ENCODE data around the gene ALG12. TPM values are rescaled to one million over a fixed set of nuclear protein-coding genes. Genes with fewer than 3 reads are reported as not detected.

The ALG12 gene
- total RNA-seq, 2 donors from 2014 or later, result 13.7 to 15.4 TPM

DNA sequence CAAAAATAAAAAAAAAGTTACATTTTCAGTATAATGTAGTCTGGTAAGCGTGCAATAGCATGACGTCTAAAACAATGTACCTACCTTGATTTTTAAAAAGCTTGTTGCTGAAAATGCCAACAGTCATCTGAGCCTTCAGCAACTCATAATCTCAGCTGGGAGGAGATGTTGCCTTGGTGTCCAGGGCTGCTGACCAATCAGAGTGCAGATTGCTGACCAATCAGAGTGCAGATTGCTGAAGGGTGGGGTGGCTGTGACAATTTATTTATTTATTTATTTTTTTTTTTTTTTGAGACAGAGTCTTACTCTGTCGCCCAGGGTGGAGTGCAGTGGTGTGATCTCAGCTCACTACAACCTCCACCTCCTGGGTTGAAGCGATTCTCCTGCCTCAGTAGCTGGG, 46.8 kb downstream of the ALG12 start:
- ATAC-seq, result no peak
- no peak overlapping the region for H3K4me3 Mint-ChIP-seq
- peaks cover 52% of the 10 kb centered on the region for H3K4me1 Mint-ChIP-seq
- H3K36me3 Mint-ChIP-seq (ENCODE audit: low read depth), result no peaks in the 10 kb centered on the region
- peak overlapping the region; percentile 34 for H3K27ac Mint-ChIP-seq
- no peak for DNase-seq
- no peaks in the 10 kb centered on the region for H3K27me3 Mint-ChIP-seq
- H3K9me3 ChIP-seq (ENCODE audit: control insufficient read depth, low read length, poor library complexity, severe bottlenecking), result no peaks in the 10 kb centered on the region

DNA sequence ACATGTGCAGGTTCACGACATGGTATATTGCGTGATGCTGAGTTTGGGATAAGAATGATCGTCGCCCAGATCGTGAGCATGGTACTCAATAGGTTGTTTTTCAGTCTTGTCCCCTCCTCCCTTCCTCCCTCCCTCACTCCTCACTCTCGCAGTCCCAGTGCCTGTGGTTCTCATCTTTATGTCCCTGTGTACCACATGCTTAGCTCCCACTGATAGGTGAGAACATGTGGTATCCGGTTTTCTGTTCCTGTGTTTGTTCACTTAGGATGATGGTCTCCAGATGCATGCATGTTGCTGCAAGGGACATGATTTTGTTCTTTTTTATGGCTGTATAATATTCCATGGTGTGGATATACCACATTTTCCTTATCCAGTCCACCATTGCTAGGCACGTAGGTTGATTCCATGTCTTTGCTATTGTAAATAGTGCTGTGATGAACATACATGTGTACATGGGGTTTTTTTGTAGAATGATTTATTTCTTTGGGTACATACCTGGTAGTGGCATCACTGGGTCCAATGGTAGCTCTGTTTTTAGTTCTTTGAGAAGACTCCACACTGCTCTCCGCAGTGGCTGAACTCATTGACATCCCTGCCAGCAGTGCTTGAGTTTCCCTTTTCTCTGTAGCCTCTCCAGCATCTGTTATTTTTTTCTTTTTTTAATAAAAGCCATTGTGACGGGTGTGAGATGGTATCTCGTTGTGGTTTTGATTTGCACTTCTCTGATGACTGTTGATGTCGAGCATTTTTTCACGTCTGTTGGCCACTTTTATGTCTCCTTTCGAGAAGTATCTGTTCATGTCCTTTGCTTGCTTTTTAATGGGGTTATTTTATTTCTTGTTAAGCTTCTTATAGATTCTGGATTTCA, 48.2 kb downstream of the ALG12 start:
- no peaks in the 10 kb centered on the region for H3K27me3 Mint-ChIP-seq
- peaks cover 48% of the 10 kb centered on the region for H3K4me1 Mint-ChIP-seq
- no peaks in the 10 kb centered on the region for H3K36me3 Mint-ChIP-seq (ENCODE audit: low read depth)
- H3K27ac Mint-ChIP-seq, result peak overlapping the region; percentile 70
- H3K9me3 ChIP-seq (ENCODE audit: control insufficient read depth, low read length, poor library complexity, severe bottlenecking), result no peaks in the 10 kb centered on the region
- ATAC-seq (peak; percentile 81), DNase-seq (no peak)
- peak overlapping the region; percentile 46 for H3K4me3 Mint-ChIP-seq

DNA sequence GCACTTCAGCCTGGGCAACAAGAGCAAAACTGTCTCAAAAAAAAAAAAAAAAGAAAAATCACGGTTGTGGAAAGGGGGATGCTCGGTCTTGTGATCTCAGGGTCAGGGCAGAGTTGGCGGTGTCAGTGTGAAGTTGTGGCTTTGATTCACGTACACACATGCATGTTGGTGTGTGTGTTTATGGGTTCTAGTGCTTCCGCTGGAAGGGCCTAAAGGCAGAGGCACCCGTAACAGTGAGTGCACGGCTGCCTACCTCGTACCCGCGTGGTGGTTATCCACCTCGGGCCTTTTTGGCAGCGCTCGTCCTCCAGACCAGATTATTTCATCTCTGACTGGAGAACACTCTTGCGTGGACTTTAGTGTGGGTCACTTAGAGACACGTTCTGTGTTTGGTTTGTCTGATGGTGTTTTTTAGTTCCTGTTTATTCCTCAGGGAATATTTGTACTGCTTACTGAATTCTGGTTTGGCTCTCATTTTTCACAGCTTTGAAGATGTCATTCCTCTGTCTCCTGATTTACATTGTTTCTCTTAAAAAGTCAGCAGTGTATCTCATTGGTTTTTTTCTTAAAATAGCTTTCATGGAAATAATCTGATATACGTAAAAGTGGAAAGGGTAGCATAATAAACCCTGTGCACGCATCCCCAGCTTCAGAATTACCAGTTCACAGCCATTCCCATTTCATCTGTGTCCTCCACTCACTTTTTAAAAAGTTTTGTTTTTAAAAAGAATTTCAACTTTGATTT, 49.0 kb downstream of the ALG12 start:
- Mint-ChIP-seq H3K4me3 (peak overlapping the region; percentile 46), H3K27me3 (no peaks in the 10 kb centered on the region), H3K36me3 (ENCODE audit: low read depth) (no peaks in the 10 kb centered on the region), H3K27ac (peak overlapping the region; percentile 95), H3K4me1 (peaks cover 49% of the 10 kb centered on the region)
- no peak for DNase-seq
- no peak for ATAC-seq
- no peaks in the 10 kb centered on the region for H3K9me3 ChIP-seq (ENCODE audit: control insufficient read depth, low read length, poor library complexity, severe bottlenecking)

DNA sequence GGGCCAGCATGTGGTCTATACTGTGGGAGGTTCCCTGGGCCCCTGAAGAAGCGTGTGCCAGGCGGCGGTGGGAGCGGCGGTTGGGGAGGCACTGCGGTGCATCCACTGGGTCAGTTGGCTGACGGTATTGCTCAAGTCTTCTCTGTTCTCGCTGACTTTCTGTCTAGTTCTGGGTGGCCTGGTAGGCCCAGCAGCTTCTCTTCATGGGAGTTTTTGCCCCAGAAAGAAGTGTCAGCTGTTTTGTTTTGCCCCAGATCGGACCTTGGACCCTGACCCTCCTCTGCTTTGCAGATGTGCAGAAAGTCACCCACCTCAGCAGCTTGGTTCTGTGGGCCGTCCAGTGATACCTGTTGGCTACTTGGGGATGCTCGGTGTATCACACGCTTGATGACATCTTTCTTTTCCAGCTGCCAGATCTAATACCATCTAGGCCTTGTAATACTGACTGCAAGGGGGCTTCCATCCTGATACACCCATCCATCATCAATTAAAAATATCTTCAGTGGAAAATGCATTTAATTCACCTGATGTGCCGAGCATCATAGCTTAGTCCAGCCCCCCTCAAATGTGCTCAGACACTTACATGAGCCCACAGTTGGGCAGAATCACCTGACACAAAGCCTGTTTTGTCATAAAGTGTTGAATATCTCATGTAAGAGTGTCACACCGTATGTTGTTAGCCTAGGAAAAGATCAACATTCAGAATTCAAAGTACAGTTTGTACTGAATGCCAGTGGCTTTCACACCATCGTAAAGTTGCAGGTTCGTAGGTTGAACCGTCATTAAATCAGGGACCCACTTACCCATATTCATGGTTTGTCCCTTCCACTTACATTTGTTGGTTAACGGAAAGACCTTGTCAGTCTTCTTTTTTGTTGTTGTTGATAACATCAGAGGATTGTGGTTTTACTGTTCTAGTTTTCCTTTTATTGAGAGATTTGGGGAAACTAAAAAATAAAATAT, 50.7 kb downstream of the ALG12 start:
- Mint-ChIP-seq H3K27ac (peak overlapping the region; percentile 95), H3K27me3 (no peaks in the 10 kb centered on the region), H3K4me1 (peaks cover 52% of the 10 kb centered on the region), H3K4me3 (peak overlapping the region; percentile 83), H3K36me3 (ENCODE audit: low read depth) (no peaks in the 10 kb centered on the region)
- DNase-seq (no peak), ATAC-seq (peak; percentile 68)
- H3K9me3 ChIP-seq (ENCODE audit: control insufficient read depth, low read length, poor library complexity, severe bottlenecking), result no peaks in the 10 kb centered on the region

DNA sequence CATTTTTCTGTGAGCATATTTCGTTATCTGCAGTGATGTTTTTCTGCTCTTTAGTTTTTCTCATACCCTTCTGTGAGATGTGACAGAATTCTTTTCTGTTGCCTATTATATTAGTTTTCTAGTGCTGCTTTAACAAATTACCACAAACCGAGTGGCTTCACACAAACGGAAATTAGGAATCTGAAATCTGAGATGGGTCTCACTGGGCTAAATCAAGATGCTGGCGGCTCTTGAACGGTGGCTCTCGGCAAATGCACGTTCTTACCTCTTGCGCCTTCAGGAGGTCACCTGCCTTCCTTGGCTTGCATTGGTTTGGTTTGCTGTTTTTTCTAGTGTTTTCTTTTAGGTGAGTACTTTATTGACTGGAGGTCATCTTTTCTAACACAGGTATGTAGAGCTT, 51.6 kb downstream of the ALG12 start:
- peak overlapping the region; percentile 95 for H3K27ac Mint-ChIP-seq
- ATAC-seq (no peak), DNase-seq (no peak)
- no peaks in the 10 kb centered on the region for H3K36me3 Mint-ChIP-seq (ENCODE audit: low read depth)
- no peaks in the 10 kb centered on the region for H3K27me3 Mint-ChIP-seq
- H3K4me1 Mint-ChIP-seq, result peaks cover 53% of the 10 kb centered on the region
- H3K4me3 Mint-ChIP-seq, result peak overlapping the region; percentile 83
- H3K9me3 ChIP-seq (ENCODE audit: control insufficient read depth, low read length, poor library complexity, severe bottlenecking), result no peaks in the 10 kb centered on the region

DNA sequence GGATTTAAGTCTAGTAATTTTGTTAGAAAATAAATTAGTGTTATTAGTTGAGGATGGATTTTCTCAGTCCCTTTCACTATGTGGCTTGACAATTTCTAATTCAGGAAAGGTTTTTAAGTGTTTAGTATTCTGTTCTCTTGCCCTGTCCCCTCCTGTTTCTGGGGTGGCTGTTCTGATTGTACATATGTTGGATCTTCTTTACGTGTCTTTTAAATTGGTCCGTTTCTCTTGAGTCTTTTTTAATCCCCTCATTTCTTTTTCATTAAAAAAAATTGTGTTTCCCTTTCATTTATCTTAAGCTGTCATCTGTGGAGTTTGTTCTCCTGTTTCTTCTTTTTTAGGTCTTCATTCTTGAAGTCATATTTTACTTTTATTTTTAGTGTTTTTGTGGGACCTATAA, 52.1 kb downstream of the ALG12 start:
- H3K4me1 Mint-ChIP-seq, result peaks cover 54% of the 10 kb centered on the region
- no peaks in the 10 kb centered on the region for H3K9me3 ChIP-seq (ENCODE audit: control insufficient read depth, low read length, poor library complexity, severe bottlenecking)
- DNase-seq (no peak), ATAC-seq (no peak)
- H3K4me3 Mint-ChIP-seq, result no peak overlapping the region
- H3K27me3 Mint-ChIP-seq, result no peaks in the 10 kb centered on the region
- peak overlapping the region; percentile 95 for H3K27ac Mint-ChIP-seq
- no peaks in the 10 kb centered on the region for H3K36me3 Mint-ChIP-seq (ENCODE audit: low read depth)

DNA sequence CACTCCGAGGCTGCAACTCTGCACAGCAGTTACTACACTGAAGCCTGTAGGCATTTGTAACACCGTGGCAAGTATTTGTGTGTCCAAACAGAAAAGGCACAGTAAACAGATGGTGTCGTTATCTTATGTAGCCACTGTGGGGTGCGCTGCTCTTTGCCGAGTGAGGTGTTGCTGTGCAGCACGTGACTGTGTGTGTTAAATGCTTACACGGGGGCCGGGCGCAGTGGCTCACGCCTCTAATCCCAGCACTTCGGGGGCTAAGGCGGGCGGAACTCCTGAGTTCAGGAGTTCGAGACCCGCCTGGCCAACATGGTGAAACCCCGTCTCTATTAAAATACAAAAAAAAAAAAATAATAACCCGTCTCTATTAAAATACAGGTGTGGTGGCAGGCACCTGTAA, 53.1 kb downstream of the ALG12 start:
- Mint-ChIP-seq H3K36me3 (ENCODE audit: low read depth) (no peaks in the 10 kb centered on the region), H3K4me3 (no peak overlapping the region), H3K4me1 (peaks cover 48% of the 10 kb centered on the region), H3K27ac (no peak overlapping the region), H3K27me3 (no peaks in the 10 kb centered on the region)
- DNase-seq, result no peak
- H3K9me3 ChIP-seq (ENCODE audit: control insufficient read depth, low read length, poor library complexity, severe bottlenecking), result no peaks in the 10 kb centered on the region
- no peak for ATAC-seq

DNA sequence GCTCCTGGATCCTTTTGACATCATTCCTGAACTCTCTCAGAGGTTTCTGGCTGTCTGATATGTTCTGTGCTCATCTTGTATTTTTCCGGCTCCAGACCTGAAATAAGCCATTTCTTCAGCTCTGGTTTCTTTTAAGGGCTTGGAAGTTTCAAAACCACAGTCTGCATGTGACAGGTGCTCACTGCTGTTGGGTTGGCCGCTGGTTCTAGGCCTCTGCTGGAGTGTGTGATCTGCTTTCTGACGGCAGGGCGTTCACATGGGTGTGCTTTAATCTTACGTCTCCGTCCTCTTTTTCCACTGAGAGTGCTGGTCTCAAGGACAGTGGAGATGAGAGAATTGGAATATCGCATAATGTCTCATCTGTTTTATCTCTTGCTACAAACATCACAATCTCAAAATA, 54.3 kb downstream of the ALG12 start:
- DNase-seq (no peak), ATAC-seq (peak; percentile 44)
- H3K9me3 ChIP-seq (ENCODE audit: control insufficient read depth, low read length, poor library complexity, severe bottlenecking), result no peaks in the 10 kb centered on the region
- Mint-ChIP-seq H3K4me1 (peaks cover 42% of the 10 kb centered on the region), H3K27ac (peak overlapping the region; percentile 80), H3K4me3 (peak overlapping the region; percentile 21), H3K36me3 (ENCODE audit: low read depth) (no peaks in the 10 kb centered on the region), H3K27me3 (no peaks in the 10 kb centered on the region)

DNA sequence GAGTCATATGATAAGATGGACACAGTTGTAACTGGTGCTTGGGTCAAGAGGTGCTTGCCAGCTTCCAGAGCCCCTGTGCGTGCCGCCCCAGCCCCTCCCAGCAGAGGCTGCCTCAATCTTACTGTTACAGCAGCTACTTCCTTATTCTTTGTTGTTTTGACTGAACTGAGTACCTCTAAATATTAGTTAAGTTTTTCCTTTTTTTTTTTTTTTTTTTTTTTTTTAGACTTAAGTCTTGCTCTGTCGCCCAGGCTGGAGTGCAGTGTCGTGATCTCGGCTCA, 55.8 kb downstream of the ALG12 start:
- H3K4me1 Mint-ChIP-seq, result peaks cover 36% of the 10 kb centered on the region
- H3K9me3 ChIP-seq (ENCODE audit: control insufficient read depth, low read length, poor library complexity, severe bottlenecking), result no peaks in the 10 kb centered on the region
- no peak overlapping the region for H3K27ac Mint-ChIP-seq
- H3K36me3 Mint-ChIP-seq (ENCODE audit: low read depth), result no peaks in the 10 kb centered on the region
- ATAC-seq, result no peak
- H3K27me3 Mint-ChIP-seq, result no peaks in the 10 kb centered on the region
- no peak for DNase-seq
- H3K4me3 Mint-ChIP-seq, result no peak overlapping the region

DNA sequence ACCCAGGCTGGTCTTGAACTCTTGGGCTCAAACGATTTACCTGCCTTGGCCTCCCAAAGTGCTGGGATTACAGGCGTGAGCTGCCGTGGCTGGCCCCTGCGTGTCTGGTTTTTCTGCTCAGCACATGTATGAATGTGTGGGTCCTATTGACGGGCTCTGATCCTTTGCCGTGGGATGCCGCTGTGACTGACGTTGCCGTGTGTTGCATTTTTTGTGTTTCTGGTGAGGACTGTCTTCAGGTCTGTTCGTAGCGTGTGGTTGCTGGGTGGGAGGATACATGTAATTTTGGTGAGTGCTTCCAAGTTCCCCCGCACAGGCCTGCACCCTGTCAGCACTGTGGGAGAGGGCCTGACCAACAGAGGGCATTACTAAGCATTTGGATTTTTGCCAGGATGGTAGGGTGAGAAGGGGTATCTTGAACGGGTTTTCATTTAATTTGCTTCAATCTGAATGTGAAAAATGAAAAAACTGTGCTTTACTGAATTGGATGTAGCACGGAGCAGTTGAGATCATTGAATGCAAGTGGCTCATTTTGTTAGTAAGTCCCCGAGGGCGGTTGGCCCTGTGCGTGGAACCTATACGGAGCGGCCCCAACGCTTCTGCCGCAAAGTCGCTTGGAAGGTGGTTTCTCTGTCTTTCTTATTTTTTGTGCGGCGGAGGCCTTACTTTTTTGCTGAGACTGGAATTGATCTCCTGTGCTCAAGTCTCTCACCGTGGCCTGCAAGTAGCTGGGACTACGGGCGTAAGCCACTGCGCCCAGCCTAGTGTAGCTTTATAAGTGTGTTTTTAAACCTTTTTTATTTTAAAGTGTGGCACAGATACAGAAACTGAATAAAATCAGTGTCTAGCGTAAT, 56.4 kb downstream of the ALG12 start:
- Mint-ChIP-seq H3K36me3 (ENCODE audit: low read depth) (no peaks in the 10 kb centered on the region), H3K4me1 (peaks cover 32% of the 10 kb centered on the region), H3K27ac (peak overlapping the region; percentile 86), H3K4me3 (no peak overlapping the region), H3K27me3 (no peaks in the 10 kb centered on the region)
- DNase-seq, result no peak
- no peaks in the 10 kb centered on the region for H3K9me3 ChIP-seq (ENCODE audit: control insufficient read depth, low read length, poor library complexity, severe bottlenecking)
- no peak for ATAC-seq

DNA sequence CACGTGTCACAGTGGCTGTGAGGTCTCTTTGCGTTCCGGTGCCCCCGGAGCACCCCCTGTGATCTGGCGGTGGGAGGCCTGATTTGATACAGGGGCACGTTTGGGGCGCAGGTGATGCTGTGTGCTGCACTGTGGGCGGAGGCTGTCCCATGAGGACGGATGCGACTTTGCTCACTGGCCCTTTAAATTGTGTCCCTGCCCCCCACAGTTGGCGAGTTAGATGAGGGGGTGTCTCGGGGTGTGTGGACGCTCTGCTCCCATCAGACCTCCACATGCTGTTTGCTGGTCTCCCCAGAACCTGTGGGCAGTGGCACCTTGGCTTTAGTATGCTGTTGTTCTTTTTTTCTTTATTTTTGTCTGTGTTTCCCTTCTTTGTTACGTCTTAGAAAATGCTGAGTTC, 59.4 kb downstream of the ALG12 start:
- Mint-ChIP-seq H3K36me3 (ENCODE audit: low read depth) (no peaks in the 10 kb centered on the region), H3K27ac (no peak overlapping the region), H3K4me3 (no peak overlapping the region), H3K4me1 (peaks cover 42% of the 10 kb centered on the region), H3K27me3 (no peaks in the 10 kb centered on the region)
- DNase-seq (no peak), ATAC-seq (no peak)
- H3K9me3 ChIP-seq (ENCODE audit: control insufficient read depth, low read length, poor library complexity, severe bottlenecking), result no peaks in the 10 kb centered on the region

DNA sequence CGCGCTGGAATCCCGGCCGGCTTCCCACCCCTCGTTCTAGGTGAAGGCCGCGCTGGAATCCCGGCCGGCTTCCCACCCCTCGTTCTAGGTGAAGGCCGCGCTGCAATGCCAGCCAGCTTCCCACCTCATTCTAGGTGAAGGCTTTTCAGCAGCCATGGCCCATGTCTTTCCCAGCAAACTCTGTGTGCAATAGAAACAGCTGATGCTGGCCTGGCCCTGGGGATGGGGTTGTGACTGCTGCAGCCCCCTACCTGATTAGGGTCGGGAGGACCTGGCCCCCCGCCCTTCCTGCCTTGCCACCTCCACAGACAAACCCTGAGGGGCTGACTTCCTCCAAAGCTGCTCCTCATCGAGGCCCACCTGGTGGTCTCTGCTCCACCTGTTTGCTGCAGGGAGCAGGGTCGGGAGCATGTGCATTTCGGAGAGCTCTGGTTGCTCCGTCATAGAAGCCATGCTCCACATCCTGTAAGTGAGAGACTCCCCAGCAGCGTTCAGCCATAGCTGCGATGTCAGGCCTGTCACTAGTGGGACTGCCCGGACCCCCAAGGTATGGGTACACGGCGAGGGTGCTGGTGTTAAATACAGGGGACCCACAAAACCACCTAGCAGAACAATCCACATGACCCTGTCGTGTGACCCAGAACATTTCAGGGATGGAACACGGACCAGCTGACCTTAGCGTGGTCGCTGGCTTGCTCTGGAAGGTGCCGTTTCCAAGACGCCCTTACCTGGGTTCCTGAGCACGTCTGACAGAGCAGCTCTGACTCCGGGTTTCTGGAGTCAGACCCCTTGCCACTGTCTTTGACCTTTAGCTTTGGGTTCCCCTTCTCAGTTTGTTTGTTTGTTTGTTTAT, 61.2 kb downstream of the ALG12 start:
- ATAC-seq (no peak), DNase-seq (no peak)
- no peaks in the 10 kb centered on the region for H3K9me3 ChIP-seq (ENCODE audit: control insufficient read depth, low read length, poor library complexity, severe bottlenecking)
- Mint-ChIP-seq H3K36me3 (ENCODE audit: low read depth) (no peaks in the 10 kb centered on the region), H3K4me1 (peaks cover 37% of the 10 kb centered on the region), H3K4me3 (no peak overlapping the region), H3K27me3 (no peaks in the 10 kb centered on the region), H3K27ac (no peak overlapping the region)

Measured in T-helper 17 cell (primary cell).